Measurements from ENCODE around the gene RTF1.

DNA sequence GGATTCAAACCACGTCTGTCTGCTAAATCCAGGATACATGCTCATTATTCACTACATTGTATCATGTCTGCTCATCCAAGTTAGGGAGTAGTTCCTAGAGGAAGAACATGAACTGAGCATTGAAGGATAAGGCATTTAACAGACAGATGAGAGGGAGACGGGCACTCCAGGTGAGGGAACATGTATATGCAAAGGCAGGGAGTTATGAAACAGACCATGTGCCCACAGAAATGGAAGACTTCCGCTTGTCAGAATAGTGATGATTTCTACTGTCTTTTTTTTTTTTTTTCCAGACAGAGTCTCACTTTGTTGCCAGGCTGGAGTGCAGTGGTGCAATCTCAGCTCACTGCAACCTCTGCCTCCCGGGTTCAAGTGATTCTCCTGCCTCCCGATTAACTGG, 9.6 kb upstream of the RTF1 start:
- TF ChIP-seq HDGF (IDR thresholded peaks at IDR 0.05; ENCODE audit: borderline replicate concordance), result no peak
- TF ChIP-seq BHLHE40 (IDR thresholded peaks at IDR 0.05; ENCODE audit: borderline replicate concordance), result no peak
- TF ChIP-seq FOXM1 (IDR thresholded peaks at IDR 0.05; ENCODE audit: borderline replicate concordance), result no peak
- TF ChIP-seq ARNT (IDR thresholded peaks at IDR 0.05), result no peak
- TF ChIP-seq TARDBP (IDR thresholded peaks at IDR 0.05), result no peak
- no peak for TF ChIP-seq SUZ12 (IDR thresholded peaks at IDR 0.05)
- TF ChIP-seq ZNF384 (IDR thresholded peaks at IDR 0.05), result no peak
- TF ChIP-seq LEF1 (IDR thresholded peaks at IDR 0.05; ENCODE audit: borderline replicate concordance), result no peak
- TF ChIP-seq FOXA1 (IDR thresholded peaks at IDR 0.05), result no peak
- no peak for TF ChIP-seq FOXK2 (IDR thresholded peaks at IDR 0.05)
- no peak for TF ChIP-seq SP1 (IDR thresholded peaks at IDR 0.05)
- no peak for TF ChIP-seq NFRKB (IDR thresholded peaks at IDR 0.05)

Data from HEK293T (cell line).